ENCODE data around the gene ZNF717.
"Not testable (repeated sequence)": the region's sequence is repeated elsewhere in the genome, so short reads cannot be mapped to it uniquely, and the experiment has no call there.

ZNF717 gene

DNA sequence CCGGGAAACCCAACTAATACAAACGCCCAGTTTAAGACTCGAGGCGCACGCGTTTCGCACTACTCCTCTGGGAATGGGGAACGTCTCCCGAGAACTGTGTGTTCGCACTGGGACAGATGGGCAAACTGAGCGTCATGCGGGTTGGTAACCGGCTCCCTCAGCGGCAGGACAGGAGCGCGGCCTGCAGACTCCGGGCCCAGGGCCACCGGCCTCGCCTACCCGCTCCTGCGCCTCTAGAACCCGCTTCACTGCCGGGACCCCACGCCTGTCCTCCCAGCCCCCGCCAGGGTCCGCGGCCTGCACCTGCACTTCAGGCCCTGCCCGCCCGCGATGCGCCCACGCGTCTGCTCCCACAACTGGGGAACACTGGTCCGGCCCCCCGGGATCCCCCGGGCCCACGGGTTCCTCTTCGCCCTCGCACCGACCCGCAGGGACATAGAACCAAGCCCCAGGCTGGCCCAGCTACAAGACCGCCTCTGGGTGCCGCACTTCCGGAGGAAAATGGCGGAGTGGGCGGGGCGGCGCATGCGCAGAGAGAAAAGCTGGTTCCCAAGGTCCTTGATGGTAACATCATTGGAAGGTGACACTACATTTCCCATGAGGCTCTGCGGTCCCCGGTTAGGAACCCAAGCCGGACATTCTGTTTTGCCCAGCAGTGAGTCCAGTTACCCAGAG is at the start of gene ZNF717:
Gene ZNF717, minus strand, starts transcription at position 469 of the 675 bp plus-strand sequence. CDS start 2,187 bp downstream, outside the sequence.
- not testable (repeated sequence) for H3K9me3 ChIP-seq (ENCODE audit: severe bottlenecking); H3K36me3 ChIP-seq; H3K27me3 ChIP-seq (ENCODE audit: insufficient read depth, low read depth, severe bottlenecking)
- peak within 1 kb of the TSS; percentile 54 for H3K27ac ChIP-seq
- DNase-seq, result peak; percentile 97
- peak within 1 kb of the TSS; percentile 80 for H3K4me3 ChIP-seq (ENCODE audit: low read depth, low read length)

DNA sequence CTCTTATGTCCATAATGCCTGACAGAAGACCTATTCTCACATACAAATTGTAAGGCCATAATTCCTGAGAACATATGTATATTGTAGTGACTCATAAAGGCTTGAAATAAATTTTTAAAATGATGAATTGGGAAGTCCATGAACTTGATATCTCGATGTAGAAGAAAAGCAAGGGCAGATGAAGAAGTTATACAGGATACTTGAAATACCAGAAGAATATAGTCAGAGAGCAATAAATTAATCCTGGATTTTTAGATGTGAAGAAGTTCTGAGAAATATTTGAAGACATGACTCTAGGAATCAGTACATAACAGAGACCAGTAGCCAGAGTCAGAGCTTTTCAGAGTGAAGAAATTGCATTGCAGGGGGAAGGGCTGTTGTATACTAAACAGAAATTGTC is 45.7 kb upstream of the ZNF717 start:
- not testable (repeated sequence) for DNase-seq; H3K27ac ChIP-seq; H3K9me3 ChIP-seq (ENCODE audit: severe bottlenecking); H3K36me3 ChIP-seq; H3K27me3 ChIP-seq (ENCODE audit: insufficient read depth, low read depth, severe bottlenecking); H3K4me3 ChIP-seq (ENCODE audit: low read depth, low read length)

DNA sequence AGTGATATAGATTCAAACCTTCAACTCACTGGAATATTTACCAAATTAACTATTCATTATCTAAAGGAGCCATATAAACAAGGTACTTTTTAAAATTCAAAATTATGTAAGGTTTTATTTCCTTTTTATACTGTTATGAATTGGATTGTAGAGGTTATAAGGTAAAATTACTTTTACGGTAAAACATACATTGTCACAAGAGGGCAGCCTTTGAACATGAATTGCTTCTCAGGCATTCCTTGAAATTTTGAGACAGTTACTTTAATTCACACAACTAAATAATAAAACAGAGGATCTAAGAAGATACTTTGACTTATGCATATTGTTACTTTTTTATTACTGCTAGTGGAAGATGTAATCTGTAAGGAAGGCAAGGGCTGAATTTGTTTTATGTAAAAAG is 32.7 kb upstream of the ZNF717 start:
- not testable (repeated sequence) for H3K9me3 ChIP-seq (ENCODE audit: severe bottlenecking); H3K4me3 ChIP-seq (ENCODE audit: low read depth, low read length); H3K36me3 ChIP-seq; H3K27ac ChIP-seq; H3K27me3 ChIP-seq (ENCODE audit: insufficient read depth, low read depth, severe bottlenecking); DNase-seq

- H3K9me3 ChIP-seq (ENCODE audit: severe bottlenecking); H3K4me3 ChIP-seq (ENCODE audit: low read depth, low read length); DNase-seq; H3K27ac ChIP-seq; H3K36me3 ChIP-seq; H3K27me3 ChIP-seq (ENCODE audit: insufficient read depth, low read depth, severe bottlenecking): not testable (repeated sequence)
These were observed 31.2 kb upstream of the ZNF717 start for GRCh38 chr3:75816287-75817180.

DNA sequence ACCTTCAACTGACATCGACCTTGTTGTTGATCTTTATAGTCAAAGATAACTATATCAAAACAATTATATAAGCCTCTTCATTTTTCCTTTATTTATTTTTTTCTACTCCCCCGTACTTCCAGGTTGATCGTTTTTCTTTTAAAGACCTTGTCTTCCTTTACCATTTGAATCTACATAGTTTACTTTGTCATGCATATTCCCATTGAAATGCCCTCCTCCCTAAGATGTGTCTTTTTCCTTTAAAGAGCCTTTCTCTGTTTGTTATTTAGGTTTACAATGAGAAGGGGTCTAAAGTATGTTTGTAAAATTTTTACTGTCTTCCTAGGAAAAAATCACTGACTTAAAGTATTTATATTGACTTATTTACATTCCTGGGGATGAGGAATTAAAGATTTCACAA is 29.4 kb upstream of the ZNF717 start:
- Histone ChIP-seq H3K36me3 (no peaks in the 10 kb centered on the region), H3K27ac (no peak overlapping the region), H3K4me3 (ENCODE audit: low read depth, low read length) (no peak overlapping the region), H3K9me3 (ENCODE audit: severe bottlenecking) (no peaks in the 10 kb centered on the region), H3K27me3 (ENCODE audit: insufficient read depth, low read depth, severe bottlenecking) (no peaks in the 10 kb centered on the region)
- no peak for DNase-seq
- TF ChIP-seq, protein P1, sequence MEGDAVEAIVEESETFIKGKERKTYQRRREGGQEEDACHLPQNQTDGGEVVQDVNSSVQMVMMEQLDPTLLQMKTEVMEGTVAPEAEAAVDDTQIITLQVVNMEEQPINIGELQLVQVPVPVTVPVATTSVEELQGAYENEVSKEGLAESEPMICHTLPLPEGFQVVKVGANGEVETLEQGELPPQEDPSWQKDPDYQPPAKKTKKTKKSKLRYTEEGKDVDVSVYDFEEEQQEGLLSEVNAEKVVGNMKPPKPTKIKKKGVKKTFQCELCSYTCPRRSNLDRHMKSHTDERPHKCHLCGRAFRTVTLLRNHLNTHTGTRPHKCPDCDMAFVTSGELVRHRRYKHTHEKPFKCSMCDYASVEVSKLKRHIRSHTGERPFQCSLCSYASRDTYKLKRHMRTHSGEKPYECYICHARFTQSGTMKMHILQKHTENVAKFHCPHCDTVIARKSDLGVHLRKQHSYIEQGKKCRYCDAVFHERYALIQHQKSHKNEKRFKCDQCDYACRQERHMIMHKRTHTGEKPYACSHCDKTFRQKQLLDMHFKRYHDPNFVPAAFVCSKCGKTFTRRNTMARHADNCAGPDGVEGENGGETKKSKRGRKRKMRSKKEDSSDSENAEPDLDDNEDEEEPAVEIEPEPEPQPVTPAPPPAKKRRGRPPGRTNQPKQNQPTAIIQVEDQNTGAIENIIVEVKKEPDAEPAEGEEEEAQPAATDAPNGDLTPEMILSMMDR (IDR thresholded peaks at IDR 0.05; ENCODE audit: low read depth, low read length), result no peak

DNA sequence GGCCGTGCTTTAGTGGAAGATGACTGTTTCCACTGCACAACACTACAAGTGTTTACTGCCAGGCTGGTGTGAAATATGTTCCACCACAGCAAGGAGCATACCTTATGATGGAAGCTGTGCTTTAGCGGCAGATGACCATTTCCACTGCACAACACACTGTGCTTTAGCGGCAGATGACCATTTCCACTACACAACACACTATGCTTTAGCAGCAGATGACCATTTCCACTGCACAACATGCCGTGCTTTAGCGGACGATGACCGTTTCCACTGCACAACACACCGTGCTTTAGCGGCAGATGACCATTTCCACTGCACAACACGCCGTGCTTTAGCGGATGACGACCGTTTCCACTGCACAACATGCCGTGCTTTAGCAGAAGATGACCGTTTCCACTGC is 2.8 kb downstream of the ZNF717 start:
- Histone ChIP-seq H3K27me3 (ENCODE audit: insufficient read depth, low read depth, severe bottlenecking) (no peaks in the 10 kb centered on the region), H3K36me3 (no peaks in the 10 kb centered on the region), H3K27ac (no peak overlapping the region), H3K4me3 (ENCODE audit: low read depth, low read length) (no peak overlapping the region), H3K9me3 (ENCODE audit: severe bottlenecking) (no peaks in the 10 kb centered on the region)
- TF ChIP-seq, protein P1 (IDR thresholded peaks at IDR 0.05; ENCODE audit: low read depth, low read length), result no peak
- DNase-seq, result no peak

DNA sequence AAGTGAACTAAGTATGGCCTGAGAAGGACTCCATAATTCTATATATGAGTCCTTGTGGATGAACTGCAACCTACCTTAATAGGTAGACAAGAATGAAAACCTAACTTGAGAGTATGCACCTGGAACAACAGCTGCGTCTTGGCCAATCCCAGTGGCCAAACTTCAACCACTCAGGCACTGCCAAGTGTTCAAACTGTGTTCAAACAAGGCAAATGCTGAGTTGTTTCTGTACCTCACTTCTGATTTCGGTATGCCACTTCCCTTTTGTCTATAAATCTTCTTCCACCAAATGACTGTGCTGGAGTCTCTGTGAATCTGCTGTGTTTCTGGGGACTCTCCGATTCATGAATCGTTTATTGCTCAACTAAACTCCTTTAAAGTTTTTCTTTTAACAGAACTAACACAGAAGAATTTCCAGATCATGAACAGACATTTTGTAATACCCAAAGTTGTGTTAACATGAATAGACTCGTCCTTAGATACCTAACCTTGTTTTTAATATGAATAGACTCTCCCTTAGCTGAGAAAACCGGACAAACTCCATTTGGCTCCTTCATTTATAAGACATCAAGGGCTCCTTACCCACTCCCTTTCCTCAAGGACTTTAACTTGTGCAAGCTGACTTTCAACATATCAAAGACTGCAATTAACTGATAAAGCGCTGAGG is 4.1 kb downstream of the ZNF717 start:
- H3K9me3 ChIP-seq (ENCODE audit: severe bottlenecking), result no peaks in the 10 kb centered on the region
- no peak overlapping the region for H3K27ac ChIP-seq
- TF ChIP-seq, protein P1 (IDR thresholded peaks at IDR 0.05; ENCODE audit: low read depth, low read length), result no peak
- H3K27me3 ChIP-seq (ENCODE audit: insufficient read depth, low read depth, severe bottlenecking), result no peaks in the 10 kb centered on the region
- no peaks in the 10 kb centered on the region for H3K36me3 ChIP-seq
- DNase-seq, result no peak
- no peak overlapping the region for H3K4me3 ChIP-seq (ENCODE audit: low read depth, low read length)

DNA sequence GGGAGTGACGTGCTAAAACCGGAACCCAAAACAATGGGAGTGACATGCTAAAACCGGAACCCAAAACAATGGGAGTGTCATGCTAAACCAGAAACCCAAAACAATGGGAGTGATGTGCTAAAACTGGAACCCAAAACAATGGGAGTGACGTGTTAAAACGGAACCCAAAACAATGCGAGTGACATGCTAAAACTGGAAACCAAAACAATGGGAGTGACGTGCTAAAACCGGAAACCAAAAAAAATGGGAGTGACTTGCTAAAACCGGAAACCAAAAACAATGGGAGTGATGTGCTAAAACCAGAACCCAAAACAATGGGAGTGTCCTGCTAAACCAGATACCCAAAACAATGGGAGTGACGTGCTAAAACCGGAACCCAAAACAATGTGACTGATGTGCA is 7.6 kb downstream of the ZNF717 start:
- H3K36me3 ChIP-seq, result not testable (repeated sequence)

More for the DNA sequence above, 7.6 kb downstream of the ZNF717 start:
- not testable (repeated sequence) for H3K9me3 ChIP-seq (ENCODE audit: severe bottlenecking); H3K27me3 ChIP-seq (ENCODE audit: insufficient read depth, low read depth, severe bottlenecking); H3K4me3 ChIP-seq (ENCODE audit: low read depth, low read length); DNase-seq; H3K27ac ChIP-seq

Data from WERI-Rb-1 (cell line).